C4-2B (cell line): ENCODE results near the gene ADARB2.

Experiments used
- ZFX ChIP-seq: fragments of 450-650 bp; IDR thresholded peaks from 2 replicates; pipeline ENCODE4 v1.6.1; 2017
- TF ChIP-seq, protein P1 (sequence below): fragments of 450-650 bp; conservative IDR thresholded peaks from 2 replicates; pipeline ENCODE4 v1.5.1; 2017; ENCODE audit warnings: mild to moderate bottlenecking

GRCh38 chr10:1138529-1138928, 598.8 kb downstream of the ADARB2 start:
- TF ChIP-seq, protein P1, sequence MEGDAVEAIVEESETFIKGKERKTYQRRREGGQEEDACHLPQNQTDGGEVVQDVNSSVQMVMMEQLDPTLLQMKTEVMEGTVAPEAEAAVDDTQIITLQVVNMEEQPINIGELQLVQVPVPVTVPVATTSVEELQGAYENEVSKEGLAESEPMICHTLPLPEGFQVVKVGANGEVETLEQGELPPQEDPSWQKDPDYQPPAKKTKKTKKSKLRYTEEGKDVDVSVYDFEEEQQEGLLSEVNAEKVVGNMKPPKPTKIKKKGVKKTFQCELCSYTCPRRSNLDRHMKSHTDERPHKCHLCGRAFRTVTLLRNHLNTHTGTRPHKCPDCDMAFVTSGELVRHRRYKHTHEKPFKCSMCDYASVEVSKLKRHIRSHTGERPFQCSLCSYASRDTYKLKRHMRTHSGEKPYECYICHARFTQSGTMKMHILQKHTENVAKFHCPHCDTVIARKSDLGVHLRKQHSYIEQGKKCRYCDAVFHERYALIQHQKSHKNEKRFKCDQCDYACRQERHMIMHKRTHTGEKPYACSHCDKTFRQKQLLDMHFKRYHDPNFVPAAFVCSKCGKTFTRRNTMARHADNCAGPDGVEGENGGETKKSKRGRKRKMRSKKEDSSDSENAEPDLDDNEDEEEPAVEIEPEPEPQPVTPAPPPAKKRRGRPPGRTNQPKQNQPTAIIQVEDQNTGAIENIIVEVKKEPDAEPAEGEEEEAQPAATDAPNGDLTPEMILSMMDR, result no peak
- TF ChIP-seq ZFX, result no peak
